HepG2 (cell line): Measurements from ENCODE around the gene ZNF281. TPM values are rescaled to one million over a fixed set of nuclear protein-coding genes. Genes with fewer than 3 reads are reported as not detected.

ENCODE experiments used
- FOXM1 ChIP-seq: sonication (generic); formaldehyde crosslinking; IDR thresholded peaks from 2 replicates; pipeline ENCODE4 v1.5.0; 2020; ENCODE audit warnings: missing genetic modification reagents
- ISL2 ChIP-seq: sonication (generic); formaldehyde crosslinking; IDR thresholded peaks from 2 replicates; pipeline ENCODE4 v1.5.0; 2020; ENCODE audit warnings: missing genetic modification reagents
- KLF11 ChIP-seq: IDR thresholded peaks from 2 replicates; pipeline ENCODE4 v1.6.1; 2016; ENCODE audit warnings: missing compliant biosample characterization
- MAF1 ChIP-seq: sonication (generic); formaldehyde crosslinking; IDR thresholded peaks from 2 replicates; pipeline ENCODE4 v1.5.0; 2020; ENCODE audit warnings: missing genetic modification reagents, borderline replicate concordance
- MLLT10 ChIP-seq: sonication (generic); formaldehyde crosslinking; IDR thresholded peaks from 2 replicates; pipeline ENCODE4 v1.4.0; 2020; ENCODE audit warnings: missing genetic modification reagents
- PAF1 ChIP-seq: IDR thresholded peaks from 2 replicates; pipeline ENCODE4 v1.6.1; 2016; ENCODE audit warnings: missing genetic modification reagents, missing compliant biosample characterization
- SOX5 ChIP-seq: IDR thresholded peaks from 2 replicates; pipeline ENCODE4 v1.6.1; 2016; ENCODE audit warnings: borderline replicate concordance
- SRSF4 ChIP-seq: fragments of 200-400 bp; formaldehyde crosslinking; IDR thresholded peaks from one replicate; pipeline ENCODE4 v1.6.1; 2018; ENCODE audit warnings: mild to moderate bottlenecking, low read depth, low read length, moderate library complexity; ENCODE audit not compliant: poor library complexity, severe bottlenecking
- ZBTB7A ChIP-seq: sonication (generic); formaldehyde crosslinking; IDR thresholded peaks from 2 replicates; pipeline ENCODE4 v1.8.0; 2022; ENCODE audit warnings: mild to moderate bottlenecking, missing genetic modification reagents
- ZFP36L2 ChIP-seq: sonication (generic); formaldehyde crosslinking; IDR thresholded peaks from 2 replicates; pipeline ENCODE4 v1.4.0; 2020; ENCODE audit warnings: missing genetic modification reagents
- ZNF205 ChIP-seq: IDR thresholded peaks from 2 replicates; pipeline ENCODE4 v1.6.1; 2018; ENCODE audit warnings: missing biosample characterization, missing genetic modification reagents
- ZNF577 ChIP-seq: sonication (generic); formaldehyde crosslinking; IDR thresholded peaks from 2 replicates; pipeline ENCODE4 v1.4.0; 2020; ENCODE audit warnings: mild to moderate bottlenecking, low read depth, missing genetic modification reagents, borderline replicate concordance
- ZNF614 ChIP-seq: IDR thresholded peaks from 2 replicates; pipeline ENCODE4 v1.6.1; 2018; ENCODE audit warnings: missing biosample characterization, missing genetic modification reagents, inconsistent platforms, borderline replicate concordance
- ZNF720 ChIP-seq: sonication (generic); formaldehyde crosslinking; IDR thresholded peaks from 2 replicates; pipeline ENCODE4 v1.4.0; 2020; ENCODE audit warnings: missing genetic modification reagents
- ZNF850 ChIP-seq: sonication (generic); formaldehyde crosslinking; conservative IDR thresholded peaks from 2 replicates; pipeline ENCODE4 v1.9.0; 2021; ENCODE audit warnings: mild to moderate bottlenecking, missing genetic modification reagents
- polyA plus RNA-seq, 8 experiments: library from polyadenylated mRNA; depleted of rRNA in 3 of 8; stranded (reverse) in 7 of 8; unstranded in 1 of 8; fragments of >200 nt; fragmentation: Illumina TruSeq in 4 of 8; extraction: Trizol in 4 of 8; gene quantifications; 2 replicates each; pipeline versions ENCODE4 v1.2.1 to v1.2.3, GENCODE V29; 2011 to 2016; ENCODE audit warnings: low read depth in 4 of 8, missing spikeins in 1 of 8, mixed read lengths in 1 of 8; ENCODE audit not compliant: insufficient read depth in 1 of 8
- total RNA-seq, 5 experiments: library from RNA; depleted of rRNA; stranded (reverse); fragments of >200 nt; fragmentation: Illumina TruSeq; extraction: Trizol; gene quantifications; 2 replicates each; pipeline ENCODE4 v1.2.3, GENCODE V29; 2016; ENCODE audit warnings: low read depth in 1 of 5
- TF ChIP-seq, protein P1 (sequence below): sonication (generic); formaldehyde crosslinking; IDR thresholded peaks from 2 replicates; pipeline ENCODE4 v1.4.0; 2020; ENCODE audit warnings: missing genetic modification reagents
- TF ChIP-seq, protein P2 (sequence below): sonication (generic); formaldehyde crosslinking; IDR thresholded peaks from 2 replicates; pipeline ENCODE4 v1.5.1; 2020; ENCODE audit warnings: mild to moderate bottlenecking, missing genetic modification reagents, borderline replicate concordance
- TF ChIP-seq, protein P3 (sequence below): sonication (generic); formaldehyde crosslinking; IDR thresholded peaks from 2 replicates; pipeline ENCODE4 v1.4.0; 2020; ENCODE audit warnings: missing genetic modification reagents
- TF ChIP-seq, protein P4 (sequence below): IDR thresholded peaks from 2 replicates; pipeline ENCODE4 v1.6.1; 2018; ENCODE audit warnings: missing genetic modification reagents, mild to moderate bottlenecking, missing compliant biosample characterization
- TF ChIP-seq, protein P5 (sequence below): sonication (generic); formaldehyde crosslinking; conservative IDR thresholded peaks from 2 replicates; pipeline ENCODE4 v1.4.0; 2020; ENCODE audit warnings: missing genetic modification reagents

Gene ZNF281
- total and polyA plus RNA-seq, 2 of the 13 experiments (the other 11 are each of a cell fraction or from before 2014, with no cell fraction given), result 7.7 to 20.6 TPM

DNA sequence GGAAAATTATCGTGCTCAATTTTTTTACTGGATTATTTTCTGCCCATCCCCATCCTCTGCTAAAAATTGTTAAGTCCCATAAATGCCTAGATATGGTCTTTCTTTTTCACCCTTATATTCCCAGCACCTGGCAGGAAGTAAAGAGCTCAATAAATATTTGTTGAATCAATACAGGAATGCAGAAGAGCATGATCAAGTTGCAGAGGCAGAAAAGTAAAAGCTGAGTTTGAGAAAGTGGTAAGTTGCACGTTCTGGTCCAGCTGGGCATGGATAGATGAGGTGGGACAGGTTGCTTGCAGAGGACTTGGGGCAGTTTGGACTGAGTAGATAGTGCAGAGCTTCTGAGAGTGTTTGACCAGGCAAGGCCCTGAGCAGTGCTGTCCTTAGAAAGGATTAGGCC, 40.1 kb downstream of the ZNF281 start (continued):
- no peak for TF ChIP-seq PAF1
- TF ChIP-seq, protein P1, sequence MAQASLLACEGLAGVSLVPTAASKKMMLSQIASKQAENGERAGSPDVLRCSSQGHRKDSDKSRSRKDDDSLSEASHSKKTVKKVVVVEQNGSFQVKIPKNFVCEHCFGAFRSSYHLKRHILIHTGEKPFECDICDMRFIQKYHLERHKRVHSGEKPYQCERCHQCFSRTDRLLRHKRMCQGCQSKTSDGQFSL (CRISPR knock-in tag), result no peak
- TF ChIP-seq, protein P2, sequence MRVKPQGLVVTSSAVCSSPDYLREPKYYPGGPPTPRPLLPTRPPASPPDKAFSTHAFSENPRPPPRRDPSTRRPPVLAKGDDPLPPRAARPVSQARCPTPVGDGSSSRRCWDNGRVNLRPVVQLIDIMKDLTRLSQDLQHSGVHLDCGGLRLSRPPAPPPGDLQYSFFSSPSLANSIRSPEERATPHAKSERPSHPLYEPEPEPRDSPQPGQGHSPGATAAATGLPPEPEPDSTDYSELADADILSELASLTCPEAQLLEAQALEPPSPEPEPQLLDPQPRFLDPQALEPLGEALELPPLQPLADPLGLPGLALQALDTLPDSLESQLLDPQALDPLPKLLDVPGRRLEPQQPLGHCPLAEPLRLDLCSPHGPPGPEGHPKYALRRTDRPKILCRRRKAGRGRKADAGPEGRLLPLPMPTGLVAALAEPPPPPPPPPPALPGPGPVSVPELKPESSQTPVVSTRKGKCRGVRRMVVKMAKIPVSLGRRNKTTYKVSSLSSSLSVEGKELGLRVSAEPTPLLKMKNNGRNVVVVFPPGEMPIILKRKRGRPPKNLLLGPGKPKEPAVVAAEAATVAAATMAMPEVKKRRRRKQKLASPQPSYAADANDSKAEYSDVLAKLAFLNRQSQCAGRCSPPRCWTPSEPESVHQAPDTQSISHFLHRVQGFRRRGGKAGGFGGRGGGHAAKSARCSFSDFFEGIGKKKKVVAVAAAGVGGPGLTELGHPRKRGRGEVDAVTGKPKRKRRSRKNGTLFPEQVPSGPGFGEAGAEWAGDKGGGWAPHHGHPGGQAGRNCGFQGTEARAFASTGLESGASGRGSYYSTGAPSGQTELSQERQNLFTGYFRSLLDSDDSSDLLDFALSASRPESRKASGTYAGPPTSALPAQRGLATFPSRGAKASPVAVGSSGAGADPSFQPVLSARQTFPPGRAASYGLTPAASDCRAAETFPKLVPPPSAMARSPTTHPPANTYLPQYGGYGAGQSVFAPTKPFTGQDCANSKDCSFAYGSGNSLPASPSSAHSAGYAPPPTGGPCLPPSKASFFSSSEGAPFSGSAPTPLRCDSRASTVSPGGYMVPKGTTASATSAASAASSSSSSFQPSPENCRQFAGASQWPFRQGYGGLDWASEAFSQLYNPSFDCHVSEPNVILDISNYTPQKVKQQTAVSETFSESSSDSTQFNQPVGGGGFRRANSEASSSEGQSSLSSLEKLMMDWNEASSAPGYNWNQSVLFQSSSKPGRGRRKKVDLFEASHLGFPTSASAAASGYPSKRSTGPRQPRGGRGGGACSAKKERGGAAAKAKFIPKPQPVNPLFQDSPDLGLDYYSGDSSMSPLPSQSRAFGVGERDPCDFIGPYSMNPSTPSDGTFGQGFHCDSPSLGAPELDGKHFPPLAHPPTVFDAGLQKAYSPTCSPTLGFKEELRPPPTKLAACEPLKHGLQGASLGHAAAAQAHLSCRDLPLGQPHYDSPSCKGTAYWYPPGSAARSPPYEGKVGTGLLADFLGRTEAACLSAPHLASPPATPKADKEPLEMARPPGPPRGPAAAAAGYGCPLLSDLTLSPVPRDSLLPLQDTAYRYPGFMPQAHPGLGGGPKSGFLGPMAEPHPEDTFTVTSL (CRISPR knock-in tag), result peak; percentile 81; the same call in 1 of the 2 replicates
- TF ChIP-seq ZBTB7A (CRISPR knock-in tag), result no peak
- TF ChIP-seq SOX5, result peak; percentile 56; the same call in 1 of the 2 replicates
- TF ChIP-seq ZNF577 (CRISPR knock-in tag), result no peak
- TF ChIP-seq MLLT10, result no peak
- TF ChIP-seq SRSF4, result no peak
- no peak for TF ChIP-seq ZNF850 (CRISPR knock-in tag)
- TF ChIP-seq KLF11, result no peak
- TF ChIP-seq, protein P3, sequence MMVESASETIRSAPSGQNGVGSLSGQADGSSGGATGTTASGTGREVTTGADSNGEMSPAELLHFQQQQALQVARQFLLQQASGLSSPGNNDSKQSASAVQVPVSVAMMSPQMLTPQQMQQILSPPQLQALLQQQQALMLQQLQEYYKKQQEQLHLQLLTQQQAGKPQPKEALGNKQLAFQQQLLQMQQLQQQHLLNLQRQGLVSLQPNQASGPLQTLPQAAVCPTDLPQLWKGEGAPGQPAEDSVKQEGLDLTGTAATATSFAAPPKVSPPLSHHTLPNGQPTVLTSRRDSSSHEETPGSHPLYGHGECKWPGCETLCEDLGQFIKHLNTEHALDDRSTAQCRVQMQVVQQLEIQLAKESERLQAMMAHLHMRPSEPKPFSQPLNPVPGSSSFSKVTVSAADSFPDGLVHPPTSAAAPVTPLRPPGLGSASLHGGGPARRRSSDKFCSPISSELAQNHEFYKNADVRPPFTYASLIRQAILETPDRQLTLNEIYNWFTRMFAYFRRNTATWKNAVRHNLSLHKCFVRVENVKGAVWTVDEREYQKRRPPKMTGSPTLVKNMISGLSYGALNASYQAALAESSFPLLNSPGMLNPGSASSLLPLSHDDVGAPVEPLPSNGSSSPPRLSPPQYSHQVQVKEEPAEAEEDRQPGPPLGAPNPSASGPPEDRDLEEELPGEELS (CRISPR knock-in tag), result peak; percentile 63
- TF ChIP-seq, protein P4, sequence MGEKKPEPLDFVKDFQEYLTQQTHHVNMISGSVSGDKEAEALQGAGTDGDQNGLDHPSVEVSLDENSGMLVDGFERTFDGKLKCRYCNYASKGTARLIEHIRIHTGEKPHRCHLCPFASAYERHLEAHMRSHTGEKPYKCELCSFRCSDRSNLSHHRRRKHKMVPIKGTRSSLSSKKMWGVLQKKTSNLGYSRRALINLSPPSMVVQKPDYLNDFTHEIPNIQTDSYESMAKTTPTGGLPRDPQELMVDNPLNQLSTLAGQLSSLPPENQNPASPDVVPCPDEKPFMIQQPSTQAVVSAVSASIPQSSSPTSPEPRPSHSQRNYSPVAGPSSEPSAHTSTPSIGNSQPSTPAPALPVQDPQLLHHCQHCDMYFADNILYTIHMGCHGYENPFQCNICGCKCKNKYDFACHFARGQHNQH (CRISPR knock-in tag), result peak; percentile 35; the same call in 1 of the 2 replicates
- no peak for TF ChIP-seq FOXM1 (CRISPR knock-in tag)
- TF ChIP-seq ZNF205 (CRISPR knock-in tag), result peak; percentile 56; the same call in 1 of the 2 replicates
- peak; percentile 55; the same call in 1 of the 2 replicates for TF ChIP-seq ZNF614 (CRISPR knock-in tag)
- no peak for TF ChIP-seq ZNF720 (CRISPR knock-in tag)
- TF ChIP-seq ZFP36L2 (CRISPR knock-in tag), result no peak
- no peak for TF ChIP-seq MAF1
- TF ChIP-seq, protein P5, sequence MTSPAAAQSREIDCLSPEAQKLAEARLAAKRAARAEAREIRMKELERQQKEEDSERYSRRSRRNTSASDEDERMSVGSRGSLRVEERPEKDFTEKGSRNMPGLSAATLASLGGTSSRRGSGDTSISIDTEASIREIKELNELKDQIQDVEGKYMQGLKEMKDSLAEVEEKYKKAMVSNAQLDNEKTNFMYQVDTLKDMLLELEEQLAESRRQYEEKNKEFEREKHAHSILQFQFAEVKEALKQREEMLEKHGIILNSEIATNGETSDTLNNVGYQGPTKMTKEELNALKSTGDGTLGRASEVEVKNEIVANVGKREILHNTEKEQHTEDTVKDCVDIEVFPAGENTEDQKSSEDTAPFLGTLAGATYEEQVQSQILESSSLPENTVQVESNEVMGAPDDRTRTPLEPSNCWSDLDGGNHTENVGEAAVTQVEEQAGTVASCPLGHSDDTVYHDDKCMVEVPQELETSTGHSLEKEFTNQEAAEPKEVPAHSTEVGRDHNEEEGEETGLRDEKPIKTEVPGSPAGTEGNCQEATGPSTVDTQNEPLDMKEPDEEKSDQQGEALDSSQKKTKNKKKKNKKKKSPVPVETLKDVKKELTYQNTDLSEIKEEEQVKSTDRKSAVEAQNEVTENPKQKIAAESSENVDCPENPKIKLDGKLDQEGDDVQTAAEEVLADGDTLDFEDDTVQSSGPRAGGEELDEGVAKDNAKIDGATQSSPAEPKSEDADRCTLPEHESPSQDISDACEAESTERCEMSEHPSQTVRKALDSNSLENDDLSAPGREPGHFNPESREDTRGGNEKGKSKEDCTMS, result no peak
- peak; percentile 46; the same call in 1 of the 2 replicates for TF ChIP-seq ISL2 (CRISPR knock-in tag)
